ENCODE results near the gene ABI1.

Gene ABI1

DNA sequence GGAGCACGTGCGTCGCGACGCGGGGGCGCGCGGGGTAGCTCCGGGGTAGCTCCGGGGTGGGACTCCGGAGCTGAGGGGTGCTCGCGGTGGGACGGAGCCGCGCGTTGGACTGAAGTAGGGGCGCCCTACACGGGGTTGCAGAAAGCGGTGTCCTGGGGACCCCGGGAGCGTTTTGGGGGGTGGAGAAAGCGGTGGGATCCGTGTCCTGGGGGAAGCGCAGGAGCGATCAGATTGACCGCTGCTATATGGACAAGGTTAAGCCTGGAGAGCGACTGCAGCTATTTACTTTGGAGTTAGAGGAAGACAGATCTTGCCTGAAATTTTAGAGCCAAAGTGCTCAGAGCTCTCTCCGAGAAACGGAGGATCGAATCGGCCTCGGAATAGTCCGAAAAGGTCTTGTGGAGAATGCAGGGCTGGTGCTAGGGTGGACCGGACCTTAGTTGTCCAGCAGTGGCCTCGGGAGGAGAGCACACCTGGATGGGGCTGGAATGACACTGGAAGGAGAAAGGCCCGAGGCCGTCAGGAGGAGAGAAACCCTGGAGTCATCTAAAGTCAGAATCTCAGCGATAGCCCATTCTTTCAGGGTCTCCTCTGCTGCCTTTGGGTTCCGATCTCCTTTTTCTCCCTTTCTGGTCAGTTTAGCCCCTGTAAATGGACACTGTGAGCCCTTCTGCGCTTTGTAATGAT lies 162.7 kb downstream of the ABI1 start:
- peak overlapping the region; percentile 83 to 93 (median 86) for H3K27ac Mint-ChIP-seq
- no peaks in the 10 kb centered on the region for H3K9me3 Mint-ChIP-seq
- H3K36me3 Mint-ChIP-seq (ENCODE audit: low read depth) = peaks cover 14% of the 10 kb centered on the region
- no peaks in the 10 kb centered on the region for H3K27me3 Mint-ChIP-seq (ENCODE audit: low read depth)
- TF ChIP-seq CTCF (IDR thresholded peaks at IDR 0.05; ENCODE audit: unreplicated experiment in 3 of 3) = no peak
- H3K4me3 Mint-ChIP-seq = peak overlapping the region; percentile 96 to 100 (median 99)
- peaks cover 16% of the 10 kb centered on the region for H3K4me1 Mint-ChIP-seq

- peak within 1 kb of the TSS; percentile 98 to 99 (median 99) for H3K27ac Mint-ChIP-seq
- peaks cover 9% of the 10 kb centered on the region for H3K36me3 Mint-ChIP-seq (ENCODE audit: low read depth)
- no peaks in the 10 kb centered on the region for H3K9me3 Mint-ChIP-seq
- TF ChIP-seq CTCF (IDR thresholded peaks at IDR 0.05; ENCODE audit: unreplicated experiment in 3 of 3) = no peak
- peak within 1 kb of the TSS; percentile 96 to 100 (median 99) for H3K4me3 Mint-ChIP-seq
- H3K27me3 Mint-ChIP-seq (ENCODE audit: low read depth) = no peaks in the 10 kb centered on the region
- peaks cover 13% of the 10 kb centered on the region for H3K4me1 Mint-ChIP-seq
Observed at GRCh38 chr10:26697163-26697921, 163.4 kb downstream of the ABI1 start, which contains the start of gene PDSS1. Gene PDSS1 (plus strand): TSS chr10:26697701. CDS start chr10:26697712, 11 bp downstream.

DNA sequence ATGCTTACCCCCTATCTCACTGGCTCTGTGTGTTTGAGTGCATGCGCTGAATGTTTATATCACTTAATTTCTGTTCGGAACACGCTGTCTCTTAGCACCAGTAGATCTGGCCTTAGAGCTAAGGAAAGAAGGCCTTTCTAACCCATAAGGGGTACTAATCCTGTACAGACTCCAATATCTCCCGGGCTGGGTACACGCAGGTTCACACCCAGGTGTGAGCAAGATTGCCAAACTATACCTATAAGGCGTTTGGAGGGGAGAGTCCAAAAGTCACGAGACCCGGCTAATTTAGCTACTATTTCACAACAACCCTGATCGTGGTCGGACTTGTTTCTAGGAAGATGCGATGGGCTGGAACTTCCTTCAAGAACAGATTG lies 164.0 kb downstream of the ABI1 start:
- H3K36me3 Mint-ChIP-seq (ENCODE audit: low read depth) = peaks cover 8% of the 10 kb centered on the region
- H3K27me3 Mint-ChIP-seq (ENCODE audit: low read depth) = no peaks in the 10 kb centered on the region
- H3K27ac Mint-ChIP-seq = peak overlapping the region; percentile 98 to 99 (median 99)
- no peaks in the 10 kb centered on the region for H3K9me3 Mint-ChIP-seq
- peaks cover 13% of the 10 kb centered on the region for H3K4me1 Mint-ChIP-seq
- no peak for TF ChIP-seq CTCF (IDR thresholded peaks at IDR 0.05; ENCODE audit: unreplicated experiment in 3 of 3)
- peak overlapping the region; percentile 96 to 100 (median 98) for H3K4me3 Mint-ChIP-seq
